HG03354 (cell line): ENCODE results near the gene MAN2A1.

Experiments used
- ATAC-seq: cut with Tn5 transposase; IDR thresholded peaks from one replicate; pipeline ENCODE4 v1.9.1; 2021; ENCODE audit warnings: mild to moderate bottlenecking; ENCODE audit not compliant: unreplicated experiment, poor library complexity, severe bottlenecking

MAN2A1 gene

DNA sequence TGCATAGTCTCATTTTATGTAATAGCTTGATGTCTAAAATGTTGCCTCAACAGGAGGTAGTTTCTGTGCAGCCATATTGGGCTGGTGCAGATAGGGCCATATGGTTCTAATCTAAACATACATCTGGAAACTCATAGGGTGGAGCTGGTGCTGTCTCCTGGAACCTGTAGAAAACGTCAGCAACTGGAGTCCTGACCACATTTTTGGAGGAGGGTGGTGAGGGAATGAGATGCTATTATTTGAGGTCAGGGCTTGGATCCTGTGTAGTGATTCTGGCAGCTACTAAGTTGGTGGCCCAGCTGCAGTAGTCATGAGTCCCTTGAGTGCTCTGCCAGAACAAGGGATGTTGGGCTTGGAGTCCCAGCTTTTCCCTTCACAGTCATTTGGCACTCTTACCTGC is 14.1 kb downstream of the MAN2A1 start:
- no peak for ATAC-seq

DNA sequence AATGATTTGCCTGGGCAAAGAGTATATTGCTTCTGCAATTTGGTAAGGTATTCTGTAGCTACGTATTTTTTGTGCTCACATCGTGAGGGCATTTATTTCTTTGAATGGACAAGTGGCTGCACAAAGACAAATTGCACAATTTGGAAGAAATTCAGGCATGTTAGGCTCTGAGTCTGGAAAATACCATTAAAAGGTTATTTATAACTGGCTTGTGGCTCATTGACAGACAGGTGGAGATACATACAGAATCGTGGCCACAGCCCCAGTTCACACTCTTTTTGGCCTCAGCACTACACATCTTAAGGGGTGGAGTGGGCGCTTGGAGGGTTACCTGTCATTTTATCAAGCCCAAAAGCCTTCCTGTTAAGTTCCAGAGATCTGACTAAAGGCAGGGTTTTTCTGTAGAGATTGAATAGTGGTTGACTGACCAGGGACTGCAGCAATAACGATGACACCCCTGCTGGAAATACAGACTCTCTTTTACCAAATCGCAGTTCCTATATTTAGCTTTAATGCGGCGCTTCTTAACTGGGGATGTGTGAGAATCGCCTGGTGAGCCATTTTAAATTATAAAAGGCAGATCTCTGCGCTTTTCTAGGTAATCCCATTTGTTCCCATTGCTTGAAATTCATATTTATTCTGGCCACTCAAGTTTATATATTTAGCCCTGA is 14.7 kb downstream of the MAN2A1 start:
- ATAC-seq = no peak

DNA sequence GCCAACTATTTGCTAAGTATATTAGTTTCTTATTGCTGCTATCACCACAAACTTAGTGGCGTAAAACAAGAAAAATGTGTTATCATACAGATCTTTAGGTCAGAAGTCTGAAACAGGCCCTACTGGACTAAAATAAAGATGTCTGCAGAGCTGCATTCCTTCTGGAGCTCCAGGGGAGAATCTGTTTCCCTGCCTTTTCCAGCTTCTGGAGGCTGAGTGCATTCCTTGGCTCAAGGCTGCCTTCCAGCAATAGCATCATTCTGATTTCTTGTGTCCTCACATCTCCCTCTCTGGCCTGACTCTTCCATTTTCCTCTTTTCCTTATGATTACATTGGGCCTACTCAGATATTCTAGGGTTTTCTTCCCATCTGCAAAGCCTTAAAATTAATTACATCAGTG is 15.9 kb downstream of the MAN2A1 start:
- ATAC-seq = no peak

DNA sequence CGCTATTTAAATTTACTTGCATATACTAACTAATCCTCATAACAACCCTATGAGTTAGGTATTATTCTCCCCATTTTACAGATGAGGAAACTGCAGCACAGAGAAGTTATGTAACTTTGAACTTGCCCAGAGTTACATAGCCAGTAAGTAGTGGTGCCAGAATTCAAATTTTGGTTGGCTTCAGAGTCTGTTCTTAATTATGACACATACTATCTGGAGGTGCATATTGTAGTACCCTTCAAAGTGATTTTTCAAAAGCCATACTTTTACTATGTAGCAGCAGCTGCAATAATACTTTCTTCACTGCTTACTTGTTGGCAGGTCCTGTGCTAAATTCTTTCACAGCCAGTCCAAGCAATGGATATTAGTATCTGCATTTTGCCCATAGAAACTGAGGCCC is 16.4 kb downstream of the MAN2A1 start:
- ATAC-seq = no peak

DNA sequence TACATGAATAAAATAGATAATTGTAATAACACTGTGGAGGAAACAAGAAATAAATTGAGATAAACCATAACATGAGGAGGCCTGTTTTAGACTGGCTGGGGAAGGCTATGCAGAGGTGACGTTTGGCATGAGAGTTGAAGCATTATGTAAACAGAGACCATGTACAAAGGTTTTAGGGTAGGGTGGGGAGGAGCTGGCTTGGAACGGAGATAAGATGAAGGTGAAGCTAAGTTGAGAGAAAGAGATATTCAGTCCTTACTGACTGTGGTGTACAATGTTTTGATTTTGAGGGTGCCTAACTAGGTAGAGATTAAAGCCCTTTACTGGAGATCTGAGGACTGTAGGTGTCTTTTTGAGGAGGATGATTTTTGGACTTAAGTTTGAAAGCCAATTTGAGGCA is 17.8 kb downstream of the MAN2A1 start:
- ATAC-seq = no peak

DNA sequence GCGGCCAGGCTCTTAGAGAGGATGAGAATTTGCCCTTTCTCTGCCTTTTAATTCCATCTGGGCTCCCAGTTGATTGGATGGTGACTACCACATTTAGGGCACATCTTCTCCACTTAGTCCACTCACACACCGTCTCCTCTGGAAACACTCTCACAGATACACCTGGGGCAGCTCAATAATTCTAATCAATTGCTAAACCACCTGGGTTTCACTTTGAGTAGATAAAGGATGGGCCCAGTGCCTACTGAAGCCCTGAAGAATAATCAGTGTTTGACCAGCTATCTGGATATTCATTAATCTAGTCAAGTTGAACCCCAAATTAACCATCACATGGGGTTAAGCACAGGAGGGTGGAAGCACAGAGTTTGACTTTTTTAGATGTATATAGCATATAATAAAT is 19.1 kb downstream of the MAN2A1 start:
- peak; percentile 58 for ATAC-seq

DNA sequence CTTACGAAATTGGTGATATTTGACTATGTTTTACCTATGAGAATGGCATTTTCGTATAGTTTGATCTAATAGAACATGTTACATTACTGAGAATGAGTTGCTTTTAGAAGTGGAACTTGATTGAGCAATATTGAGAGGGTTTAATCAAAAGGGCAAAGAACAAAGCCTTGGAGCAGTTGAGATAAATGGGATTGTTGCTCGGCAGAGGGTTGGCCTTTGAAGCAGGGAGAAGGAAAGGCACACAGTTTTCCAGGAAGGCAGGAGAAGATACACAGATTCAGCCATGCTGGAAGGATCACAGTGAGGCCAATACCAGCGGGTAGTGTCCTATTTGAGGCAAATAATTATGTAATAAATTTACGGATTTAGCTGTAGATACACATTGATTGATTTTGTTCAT is 19.5 kb downstream of the MAN2A1 start:
- ATAC-seq = no peak

DNA sequence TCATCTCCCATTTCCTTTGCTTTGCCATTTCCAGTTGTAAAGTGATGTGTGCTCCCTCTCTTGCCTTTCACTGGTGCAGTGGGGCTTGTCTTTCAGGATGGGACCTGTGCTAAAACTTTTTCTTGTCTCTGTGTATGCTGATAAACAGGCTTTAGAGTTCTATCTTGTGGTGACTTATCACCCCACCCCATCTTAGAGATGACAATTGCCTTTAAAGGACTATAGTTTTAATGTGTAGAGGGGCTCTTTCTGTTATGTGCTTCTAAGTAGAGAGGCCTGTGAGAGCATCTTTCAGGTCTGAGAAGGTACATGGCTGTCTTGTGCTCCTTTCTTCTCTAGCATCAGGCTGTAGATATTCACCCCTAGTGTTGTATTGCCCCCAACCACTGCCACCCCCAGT is 21.9 kb downstream of the MAN2A1 start:
- no peak for ATAC-seq

DNA sequence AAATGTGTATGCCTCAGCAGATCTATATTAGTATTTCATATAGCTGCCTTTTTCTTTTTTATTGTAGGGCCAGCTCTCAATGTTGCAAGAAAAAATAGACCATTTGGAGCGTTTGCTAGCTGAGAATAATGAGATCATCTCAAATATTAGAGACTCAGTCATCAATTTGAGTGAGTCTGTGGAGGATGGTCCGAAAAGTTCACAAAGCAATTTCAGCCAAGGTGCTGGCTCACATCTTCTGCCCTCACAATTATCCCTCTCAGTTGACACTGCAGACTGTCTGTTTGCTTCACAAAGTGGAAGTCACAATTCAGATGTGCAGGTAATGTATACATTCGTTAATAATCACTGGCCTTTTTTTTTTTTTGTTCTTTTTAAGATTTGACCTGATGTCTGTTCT is 23.7 kb downstream of the MAN2A1 start:
- no peak for ATAC-seq

DNA sequence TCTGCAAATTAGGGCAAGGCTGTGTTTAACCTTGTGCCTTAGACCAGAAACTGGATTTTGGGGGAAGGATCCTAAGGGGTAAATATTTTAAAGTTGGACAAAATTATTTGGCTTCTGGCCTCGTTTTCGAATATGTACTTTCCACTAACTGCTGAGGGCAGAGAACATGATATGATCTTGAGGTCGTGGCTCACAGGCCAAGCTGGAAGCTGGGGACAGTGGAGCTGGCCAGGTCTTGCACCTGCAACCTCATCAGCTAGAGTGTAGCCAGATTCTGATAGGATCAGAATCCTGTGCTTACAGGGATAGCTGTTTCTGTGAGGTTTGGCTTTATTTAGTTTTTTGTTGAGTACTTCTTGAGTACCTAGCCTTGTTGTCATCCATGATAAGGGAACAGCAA is 24.9 kb downstream of the MAN2A1 start:
- ATAC-seq = no peak

DNA sequence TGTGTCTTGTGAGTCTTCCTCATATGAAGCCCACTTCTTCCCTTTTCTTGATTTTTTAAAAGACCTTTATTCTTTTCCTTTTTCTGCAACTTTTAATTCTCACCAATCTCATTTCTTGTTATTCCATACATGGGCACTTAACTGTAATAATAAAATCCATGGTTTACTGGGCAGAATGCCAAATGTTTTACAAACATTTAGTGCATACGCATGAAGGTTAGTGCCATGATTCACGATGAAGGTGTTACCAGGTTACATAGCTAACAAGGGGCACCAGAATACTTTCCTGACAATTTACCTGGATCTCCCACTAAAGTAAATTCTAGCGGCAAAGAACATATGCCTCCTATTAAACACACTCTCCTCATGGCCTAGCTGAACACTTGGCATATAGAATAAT is 28.5 kb downstream of the MAN2A1 start:
- no peak for ATAC-seq

DNA sequence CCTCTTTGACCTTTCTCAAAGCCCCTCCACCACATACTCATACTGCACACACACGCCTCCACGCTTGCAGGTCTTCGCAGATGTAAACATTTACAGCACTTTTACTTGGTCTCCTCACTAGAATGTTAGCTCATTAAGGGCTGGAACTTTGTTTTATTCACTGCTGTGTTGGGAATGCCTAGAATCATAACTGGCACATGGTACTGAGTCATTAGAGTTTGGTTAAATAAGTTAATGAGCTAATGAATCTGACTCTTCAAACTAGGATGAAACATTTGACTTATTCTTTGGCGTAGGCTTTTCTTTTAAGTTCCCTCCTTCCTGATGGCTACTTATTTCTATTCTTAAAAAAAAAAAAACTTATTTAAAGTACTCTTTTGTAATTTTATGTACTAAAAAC is 28.9 kb downstream of the MAN2A1 start:
- ATAC-seq = no peak

DNA sequence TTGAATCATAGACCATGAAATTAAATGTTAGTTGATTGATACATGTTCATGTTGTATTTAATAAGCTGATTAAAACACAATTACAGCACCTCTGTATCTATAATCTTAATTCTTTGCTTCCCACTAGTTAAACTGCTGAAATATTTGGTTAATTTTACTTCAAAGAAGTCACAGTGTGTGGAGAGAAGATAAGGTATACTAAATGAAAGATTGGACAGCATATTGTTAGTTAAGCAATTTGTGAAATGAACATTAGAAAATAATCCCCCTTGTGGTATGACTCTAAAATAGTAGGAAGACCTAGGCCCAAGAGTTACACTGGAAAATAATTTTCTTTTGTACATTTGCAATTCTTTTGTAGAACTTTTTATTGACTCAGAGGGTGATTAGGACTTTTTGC is 30.3 kb downstream of the MAN2A1 start:
- no peak for ATAC-seq

DNA sequence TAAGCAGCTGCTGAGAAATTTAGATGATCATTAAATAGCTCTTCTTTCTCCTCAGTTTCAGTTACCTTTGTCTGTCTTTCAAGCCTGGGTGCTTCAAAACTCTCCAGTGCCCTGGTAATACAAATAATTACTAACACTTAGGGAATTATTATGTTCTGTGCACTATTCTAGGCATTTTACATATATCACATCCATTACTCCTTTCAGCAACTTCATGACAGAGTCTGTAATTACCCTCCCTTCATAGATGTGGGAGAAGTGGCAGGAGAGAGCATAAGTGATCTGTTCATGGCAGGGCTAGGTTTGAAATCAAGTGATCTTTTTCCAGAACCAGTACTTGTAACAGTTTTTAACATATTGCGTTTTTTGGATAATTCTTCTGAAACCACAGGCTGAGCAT is 32.0 kb downstream of the MAN2A1 start:
- no peak for ATAC-seq

DNA sequence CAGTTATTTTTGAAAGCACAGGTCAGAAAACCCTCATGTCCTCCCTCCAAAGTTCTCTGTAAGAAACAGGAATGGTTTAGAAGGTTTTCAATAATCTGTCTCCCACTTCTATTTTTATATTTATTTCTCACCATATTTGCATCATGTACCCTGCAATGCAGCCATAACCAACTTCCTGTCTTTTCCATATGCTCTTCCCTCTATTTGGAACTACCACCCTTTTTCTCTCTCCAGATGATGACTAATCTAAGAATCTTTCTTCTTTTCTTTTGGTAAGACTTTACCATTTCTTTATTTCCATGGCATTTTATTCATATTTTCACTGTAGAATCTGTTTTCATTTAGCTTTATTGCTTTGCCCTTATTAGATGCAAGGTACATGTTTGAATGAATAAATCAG is 33.9 kb downstream of the MAN2A1 start:
- ATAC-seq = no peak

DNA sequence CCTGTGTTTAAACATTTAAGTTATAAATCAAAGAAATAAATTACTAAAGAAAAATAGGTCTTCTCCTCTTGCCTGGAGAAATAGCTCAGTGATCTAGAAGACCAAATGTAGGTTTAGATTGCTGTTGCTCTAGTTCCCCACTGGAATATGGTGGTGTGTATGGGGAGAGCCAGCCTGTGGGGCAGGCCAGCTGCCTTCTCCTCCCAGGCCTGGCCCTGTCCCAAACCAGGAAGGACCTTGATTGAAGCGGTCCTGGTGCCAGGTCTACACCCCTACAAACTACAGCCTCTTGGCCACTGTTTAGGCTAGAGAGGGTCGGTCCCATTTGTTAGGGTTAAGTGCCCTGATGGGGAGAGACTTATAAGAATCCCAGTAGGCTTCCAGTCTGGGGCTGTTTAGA is 35.4 kb downstream of the MAN2A1 start:
- no peak for ATAC-seq

DNA sequence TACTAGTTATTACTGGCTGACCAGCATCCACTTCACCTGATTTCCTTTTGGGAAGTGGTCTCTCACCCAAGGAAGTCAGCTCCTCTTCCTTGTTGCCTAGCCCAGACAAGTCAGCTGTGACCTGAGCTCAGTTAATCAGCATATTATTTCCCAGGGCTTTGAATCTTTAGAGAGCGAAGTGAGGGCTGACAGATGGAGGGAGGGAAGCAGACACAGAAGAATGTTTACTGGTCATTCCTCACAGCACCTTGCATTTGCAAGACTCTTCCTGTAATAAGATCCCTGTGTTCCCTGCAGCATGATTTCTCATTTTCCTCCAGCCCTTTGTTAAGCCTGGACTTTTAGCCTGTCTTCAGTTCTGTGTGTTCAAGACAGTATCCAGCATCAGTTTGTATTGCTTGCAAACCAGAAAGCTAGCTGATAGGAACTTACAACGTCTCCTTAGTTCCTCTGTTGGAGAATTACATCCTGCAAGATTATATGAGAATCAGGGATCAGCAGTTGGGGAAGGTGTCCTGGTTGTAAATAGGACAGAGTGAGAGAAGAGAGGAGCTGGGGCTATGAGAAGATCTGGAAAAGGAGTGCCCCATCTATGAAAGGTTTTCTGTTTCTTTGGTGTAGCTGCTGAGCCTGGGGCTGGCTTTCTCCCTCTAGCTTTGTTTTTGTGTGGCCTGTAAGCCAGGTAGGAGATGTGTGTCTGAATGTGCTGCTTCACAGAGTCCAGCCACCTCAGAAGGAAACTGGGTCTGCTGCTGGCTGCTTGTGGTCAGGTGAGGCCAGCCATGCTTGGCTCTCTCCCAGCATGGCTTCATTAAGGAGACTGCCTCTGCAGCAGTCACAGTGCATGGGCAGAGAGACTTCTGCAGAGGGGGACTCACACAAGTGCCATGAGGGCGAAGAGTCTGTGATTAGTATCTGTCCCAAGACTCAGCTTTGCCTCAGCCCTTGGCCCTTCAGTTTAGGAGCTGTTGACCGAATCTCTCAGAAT is 50.3 kb downstream of the MAN2A1 start:
- ATAC-seq = peak; percentile 87

DNA sequence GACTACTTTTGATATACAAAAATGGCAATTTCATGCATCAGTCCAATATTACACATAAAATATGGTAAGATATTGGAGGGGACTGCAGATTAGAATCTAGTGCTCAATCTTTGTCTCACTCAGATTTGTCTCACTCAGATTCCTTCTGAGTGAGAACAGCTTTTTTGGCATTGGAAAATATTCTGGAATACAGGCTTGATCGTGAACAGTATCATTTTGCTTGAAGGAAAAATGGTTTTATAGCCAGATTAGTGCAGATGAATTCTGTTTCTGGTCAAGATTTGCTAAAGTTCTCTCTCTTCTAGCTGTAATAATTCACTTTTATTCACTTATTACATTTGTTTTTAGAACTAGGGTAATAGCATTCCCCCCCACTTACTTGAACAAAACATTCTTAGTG is 51.2 kb downstream of the MAN2A1 start:
- no peak for ATAC-seq

DNA sequence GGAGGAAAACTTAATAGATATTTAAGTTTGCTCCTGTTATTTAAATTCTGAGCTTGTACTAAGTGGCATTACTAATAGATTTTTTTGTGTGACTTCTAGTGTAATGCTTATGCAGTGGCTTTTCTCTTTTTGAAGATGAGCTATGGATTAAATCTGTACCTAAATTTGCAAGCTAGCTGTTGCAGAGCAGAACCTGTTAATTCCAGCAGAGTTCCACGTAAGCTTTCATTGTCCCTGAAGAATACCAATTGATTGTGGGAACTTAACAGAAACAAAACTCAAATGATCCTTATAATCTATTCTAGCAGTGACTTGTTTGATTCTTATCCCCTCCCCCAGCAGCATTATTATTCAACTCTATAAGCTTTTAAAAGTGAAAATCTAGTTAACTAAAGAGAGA is 51.7 kb downstream of the MAN2A1 start:
- no peak for ATAC-seq

DNA sequence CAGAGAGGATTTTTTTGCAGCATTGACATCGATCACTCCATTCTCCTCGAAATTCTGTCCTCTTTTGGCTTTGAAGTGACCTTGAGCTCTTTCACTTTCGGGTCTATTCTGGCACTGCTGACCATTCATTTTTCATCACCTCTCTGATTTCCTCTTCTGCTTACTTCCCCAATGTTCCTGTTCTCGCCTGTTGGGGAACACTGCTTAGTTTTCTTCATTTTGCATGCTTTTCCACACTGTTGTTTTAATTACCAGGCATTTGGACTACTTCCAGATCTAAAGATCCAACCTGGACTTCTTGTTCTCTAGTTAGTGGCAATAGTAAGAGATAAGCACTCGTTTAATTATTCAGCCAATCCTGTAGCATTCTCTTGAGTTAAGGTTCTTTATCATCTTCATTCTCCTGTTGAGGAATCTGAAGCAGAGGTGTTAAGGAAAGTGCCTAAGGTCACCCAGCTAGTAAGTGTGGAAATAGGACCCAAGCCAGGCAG is 53.4 kb downstream of the MAN2A1 start:
- ATAC-seq = no peak

DNA sequence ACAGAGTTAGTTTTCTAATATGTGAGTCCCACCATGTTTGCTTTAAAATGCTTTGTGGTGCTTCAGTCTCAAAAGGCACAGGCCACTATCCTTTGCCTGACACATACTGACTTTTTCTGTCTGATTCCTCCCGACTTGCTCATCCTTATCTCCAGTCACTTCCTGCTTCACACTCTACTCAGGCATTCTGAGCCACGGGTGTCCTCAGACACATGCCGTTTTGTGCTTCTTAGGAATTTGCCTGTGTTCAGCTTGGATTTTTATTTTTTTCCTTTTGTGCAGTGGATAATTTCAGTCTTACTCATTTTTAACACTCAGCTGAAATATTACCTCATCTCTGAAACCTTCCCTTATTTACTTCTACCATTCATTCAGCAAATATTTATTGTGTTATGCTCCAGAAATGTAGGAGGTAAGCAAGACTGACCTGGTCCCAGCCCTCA is 54.1 kb downstream of the MAN2A1 start:
- no peak for ATAC-seq
